Measurements from ENCODE around the gene ATP8A2.

- TF ChIP-seq EZH2phosphoT487 (IDR thresholded peaks at IDR 0.05; ENCODE audit: low read length) = no peak
- TF ChIP-seq, protein P1, sequence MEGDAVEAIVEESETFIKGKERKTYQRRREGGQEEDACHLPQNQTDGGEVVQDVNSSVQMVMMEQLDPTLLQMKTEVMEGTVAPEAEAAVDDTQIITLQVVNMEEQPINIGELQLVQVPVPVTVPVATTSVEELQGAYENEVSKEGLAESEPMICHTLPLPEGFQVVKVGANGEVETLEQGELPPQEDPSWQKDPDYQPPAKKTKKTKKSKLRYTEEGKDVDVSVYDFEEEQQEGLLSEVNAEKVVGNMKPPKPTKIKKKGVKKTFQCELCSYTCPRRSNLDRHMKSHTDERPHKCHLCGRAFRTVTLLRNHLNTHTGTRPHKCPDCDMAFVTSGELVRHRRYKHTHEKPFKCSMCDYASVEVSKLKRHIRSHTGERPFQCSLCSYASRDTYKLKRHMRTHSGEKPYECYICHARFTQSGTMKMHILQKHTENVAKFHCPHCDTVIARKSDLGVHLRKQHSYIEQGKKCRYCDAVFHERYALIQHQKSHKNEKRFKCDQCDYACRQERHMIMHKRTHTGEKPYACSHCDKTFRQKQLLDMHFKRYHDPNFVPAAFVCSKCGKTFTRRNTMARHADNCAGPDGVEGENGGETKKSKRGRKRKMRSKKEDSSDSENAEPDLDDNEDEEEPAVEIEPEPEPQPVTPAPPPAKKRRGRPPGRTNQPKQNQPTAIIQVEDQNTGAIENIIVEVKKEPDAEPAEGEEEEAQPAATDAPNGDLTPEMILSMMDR (IDR thresholded peaks at IDR 0.05; ENCODE audit: low read length) = no peak
- TF ChIP-seq EZH2 (optimal IDR thresholded peaks at IDR 0.05; ENCODE audit: low read depth, low read length) = no peak
These were observed 357.4 kb downstream of the ATP8A2 start for GRCh38 chr13:25729201-25729600.

Measured in MM.1S (cell line).